ENCODE data around the gene COLEC12. TPM values are rescaled to one million over a fixed set of nuclear protein-coding genes. Genes with fewer than 3 reads are reported as not detected.

COLEC12 gene
- polyA plus RNA-seq, 1 donor (not counting 4 experiments of a cell fraction or from before 2014, with no cell fraction given): not detected

DNA sequence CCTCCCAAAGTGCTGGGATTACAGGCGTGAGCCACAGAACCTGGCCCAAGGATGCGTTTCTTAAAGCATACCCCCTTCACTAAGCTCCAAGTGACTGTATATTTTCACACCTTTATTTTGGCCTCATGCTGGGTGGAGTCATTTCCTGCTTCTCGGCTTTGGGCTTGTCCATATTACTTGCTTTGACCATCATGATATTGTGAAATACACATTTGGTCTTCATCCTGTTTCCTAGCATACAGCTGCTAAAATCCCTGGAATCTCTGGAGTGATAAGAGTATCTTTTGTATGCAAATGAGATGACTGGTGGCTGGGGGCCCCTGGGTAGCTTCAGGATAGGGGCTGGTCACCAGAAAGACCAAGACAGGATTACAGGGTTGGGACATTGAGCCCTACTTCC is 17.6 kb upstream of the COLEC12 start:
- Histone ChIP-seq H3K4me1 (ENCODE audit: control insufficient read depth, extremely low read depth, insufficient read depth, low read length) (no peaks in the 10 kb centered on the region), H3K36me3 (ENCODE audit: control insufficient read depth in 2 of 2, extremely low read depth in 1 of 2, insufficient read depth in 2 of 2, low read length in 2 of 2) (no peaks in the 10 kb centered on the region), H4K20me1 (ENCODE audit: control insufficient read depth, extremely low read depth, insufficient read depth, low read length) (no peaks in the 10 kb centered on the region), H3K4me2 (ENCODE audit: control insufficient read depth, extremely low read depth, insufficient read depth, low read depth, low read length) (no peak overlapping the region), H3K9ac (ENCODE audit: control insufficient read depth, extremely low read depth, insufficient read depth, low read length) (no peak overlapping the region), H2AFZ (ENCODE audit: control insufficient read depth, low read length) (no peak overlapping the region), H3K9me3 (ENCODE audit: control insufficient read depth, low read depth, low read length) (no peaks in the 10 kb centered on the region), H3K27me3 (ENCODE audit: control insufficient read depth, extremely low read depth, insufficient read depth, low read length) (no peaks in the 10 kb centered on the region), H3K79me2 (ENCODE audit: control insufficient read depth, insufficient read depth, low read length) (no peaks in the 10 kb centered on the region), H3K9me1 (ENCODE audit: control insufficient read depth, extremely low read depth, insufficient read depth, low read length) (no peaks in the 10 kb centered on the region), H3K4me3 (ENCODE audit: control insufficient read depth in 2 of 3, extremely low read depth in 1 of 3, insufficient read depth in 2 of 3, low read depth in 1 of 3, low read length in 3 of 3) (no peak overlapping the region), H3K27ac (ENCODE audit: control insufficient read depth, insufficient read depth, low read length) (no peak overlapping the region)
- TF ChIP-seq EZH2 (IDR thresholded peaks at IDR 0.05; ENCODE audit: low read length): no peak
- TF ChIP-seq, protein P1, sequence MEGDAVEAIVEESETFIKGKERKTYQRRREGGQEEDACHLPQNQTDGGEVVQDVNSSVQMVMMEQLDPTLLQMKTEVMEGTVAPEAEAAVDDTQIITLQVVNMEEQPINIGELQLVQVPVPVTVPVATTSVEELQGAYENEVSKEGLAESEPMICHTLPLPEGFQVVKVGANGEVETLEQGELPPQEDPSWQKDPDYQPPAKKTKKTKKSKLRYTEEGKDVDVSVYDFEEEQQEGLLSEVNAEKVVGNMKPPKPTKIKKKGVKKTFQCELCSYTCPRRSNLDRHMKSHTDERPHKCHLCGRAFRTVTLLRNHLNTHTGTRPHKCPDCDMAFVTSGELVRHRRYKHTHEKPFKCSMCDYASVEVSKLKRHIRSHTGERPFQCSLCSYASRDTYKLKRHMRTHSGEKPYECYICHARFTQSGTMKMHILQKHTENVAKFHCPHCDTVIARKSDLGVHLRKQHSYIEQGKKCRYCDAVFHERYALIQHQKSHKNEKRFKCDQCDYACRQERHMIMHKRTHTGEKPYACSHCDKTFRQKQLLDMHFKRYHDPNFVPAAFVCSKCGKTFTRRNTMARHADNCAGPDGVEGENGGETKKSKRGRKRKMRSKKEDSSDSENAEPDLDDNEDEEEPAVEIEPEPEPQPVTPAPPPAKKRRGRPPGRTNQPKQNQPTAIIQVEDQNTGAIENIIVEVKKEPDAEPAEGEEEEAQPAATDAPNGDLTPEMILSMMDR (optimal IDR thresholded peaks at IDR 0.05 in 1 of 3, IDR thresholded peaks at IDR 0.05 in 1 of 3, conservative IDR thresholded peaks at IDR 0.05 in 1 of 3; ENCODE audit: extremely low read depth in 1 of 3, insufficient read depth in 2 of 3, low read length in 3 of 3): no peak
- dilution Hi-C loops (cut with MboI; ENCODE audit: extremely low pct_ligation_motif_present, low sequenced_read_pairs): no loop called here
- no peak for DNase-seq (ENCODE audit: low read depth, low spot score)
- FAIRE-seq: no peak

DNA sequence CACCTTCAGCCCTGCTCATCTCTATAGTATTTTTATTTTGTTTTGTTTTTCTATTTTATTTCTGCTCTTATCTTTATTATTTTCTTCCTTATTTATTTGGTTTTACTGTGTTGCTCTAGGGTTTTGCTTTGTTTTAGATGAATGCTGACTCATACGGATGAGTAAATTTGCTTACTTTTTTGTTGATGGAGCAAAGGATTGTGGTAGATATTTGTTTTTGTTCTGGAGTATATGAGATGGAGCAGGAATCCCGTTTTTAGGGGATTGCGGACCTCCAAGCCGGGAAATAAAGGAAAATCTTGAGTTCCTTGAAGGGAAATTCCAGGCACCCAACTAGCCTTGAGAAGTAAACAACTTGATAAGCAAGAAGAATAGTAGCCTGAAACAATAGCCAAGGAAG is 15.3 kb upstream of the COLEC12 start:
- H3K9me1 ChIP-seq (ENCODE audit: control insufficient read depth, extremely low read depth, insufficient read depth, low read length): no peaks in the 10 kb centered on the region
- FAIRE-seq (no peak), DNase-seq (ENCODE audit: low read depth, low spot score) (no peak)
- H3K4me1 ChIP-seq (ENCODE audit: control insufficient read depth, extremely low read depth, insufficient read depth, low read length): no peaks in the 10 kb centered on the region
- dilution Hi-C loops (cut with MboI; ENCODE audit: extremely low pct_ligation_motif_present, low sequenced_read_pairs): no loop called here
- TF ChIP-seq, protein P1 (optimal IDR thresholded peaks at IDR 0.05 in 1 of 3, IDR thresholded peaks at IDR 0.05 in 1 of 3, conservative IDR thresholded peaks at IDR 0.05 in 1 of 3; ENCODE audit: extremely low read depth in 1 of 3, insufficient read depth in 2 of 3, low read length in 3 of 3): no peak
- TF ChIP-seq EZH2 (IDR thresholded peaks at IDR 0.05; ENCODE audit: low read length): no peak
- H3K79me2 ChIP-seq (ENCODE audit: control insufficient read depth, insufficient read depth, low read length): no peaks in the 10 kb centered on the region
- H3K27ac ChIP-seq (ENCODE audit: control insufficient read depth, insufficient read depth, low read length): no peak overlapping the region
- no peak overlapping the region for H3K9ac ChIP-seq (ENCODE audit: control insufficient read depth, extremely low read depth, insufficient read depth, low read length)
- H3K4me2 ChIP-seq (ENCODE audit: control insufficient read depth, extremely low read depth, insufficient read depth, low read depth, low read length): no peak overlapping the region
- no peaks in the 10 kb centered on the region for H3K36me3 ChIP-seq (ENCODE audit: control insufficient read depth in 2 of 2, extremely low read depth in 1 of 2, insufficient read depth in 2 of 2, low read length in 2 of 2)
- no peak overlapping the region for H2AFZ ChIP-seq (ENCODE audit: control insufficient read depth, low read length)
- no peaks in the 10 kb centered on the region for H3K27me3 ChIP-seq (ENCODE audit: control insufficient read depth, extremely low read depth, insufficient read depth, low read length)
- H3K9me3 ChIP-seq (ENCODE audit: control insufficient read depth, low read depth, low read length): no peaks in the 10 kb centered on the region
- H4K20me1 ChIP-seq (ENCODE audit: control insufficient read depth, extremely low read depth, insufficient read depth, low read length): no peaks in the 10 kb centered on the region
- H3K4me3 ChIP-seq (ENCODE audit: control insufficient read depth in 2 of 3, extremely low read depth in 1 of 3, insufficient read depth in 2 of 3, low read depth in 1 of 3, low read length in 3 of 3): no peak overlapping the region

Data from keratinocyte (primary cell).